GM12872 (cell line): Measurements from ENCODE around the gene ATP2C2.

Experiments
- TF ChIP-seq, protein P1 (sequence below): IDR thresholded peaks from 3 replicates; pipeline ENCODE4 v1.5.1; 2011; ENCODE audit warnings: low read depth, mild to moderate bottlenecking, low read length, moderate library complexity; ENCODE audit not compliant: insufficient read depth

The ATP2C2 gene

GRCh38 chr16:84449156-84450140 is 81.1 kb downstream of the ATP2C2 start:
- TF ChIP-seq, protein P1, sequence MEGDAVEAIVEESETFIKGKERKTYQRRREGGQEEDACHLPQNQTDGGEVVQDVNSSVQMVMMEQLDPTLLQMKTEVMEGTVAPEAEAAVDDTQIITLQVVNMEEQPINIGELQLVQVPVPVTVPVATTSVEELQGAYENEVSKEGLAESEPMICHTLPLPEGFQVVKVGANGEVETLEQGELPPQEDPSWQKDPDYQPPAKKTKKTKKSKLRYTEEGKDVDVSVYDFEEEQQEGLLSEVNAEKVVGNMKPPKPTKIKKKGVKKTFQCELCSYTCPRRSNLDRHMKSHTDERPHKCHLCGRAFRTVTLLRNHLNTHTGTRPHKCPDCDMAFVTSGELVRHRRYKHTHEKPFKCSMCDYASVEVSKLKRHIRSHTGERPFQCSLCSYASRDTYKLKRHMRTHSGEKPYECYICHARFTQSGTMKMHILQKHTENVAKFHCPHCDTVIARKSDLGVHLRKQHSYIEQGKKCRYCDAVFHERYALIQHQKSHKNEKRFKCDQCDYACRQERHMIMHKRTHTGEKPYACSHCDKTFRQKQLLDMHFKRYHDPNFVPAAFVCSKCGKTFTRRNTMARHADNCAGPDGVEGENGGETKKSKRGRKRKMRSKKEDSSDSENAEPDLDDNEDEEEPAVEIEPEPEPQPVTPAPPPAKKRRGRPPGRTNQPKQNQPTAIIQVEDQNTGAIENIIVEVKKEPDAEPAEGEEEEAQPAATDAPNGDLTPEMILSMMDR = no peak

GRCh38 chr16:84450176-84450865 is 82.0 kb downstream of the ATP2C2 start:
- TF ChIP-seq, protein P1 = no peak

DNA sequence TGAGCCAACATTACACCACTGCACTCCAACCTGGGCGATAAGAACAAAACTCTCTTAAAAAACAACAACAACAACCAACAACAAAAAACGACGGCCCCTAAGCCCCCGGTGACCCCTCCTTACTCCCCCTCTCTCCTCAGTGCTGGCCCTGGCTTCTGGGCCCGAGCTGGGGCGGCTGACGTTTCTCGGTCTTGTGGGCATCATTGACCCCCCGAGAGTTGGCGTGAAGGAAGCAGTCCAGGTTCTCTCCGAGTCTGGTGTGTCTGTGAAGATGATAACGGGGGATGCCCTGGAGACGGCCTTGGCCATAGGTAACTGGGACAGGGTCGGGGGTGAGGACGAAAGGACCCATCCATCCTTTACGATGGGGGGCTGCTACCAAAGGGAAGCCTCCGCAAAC is 83.4 kb downstream of the ATP2C2 start:
- TF ChIP-seq, protein P1 = no peak

DNA sequence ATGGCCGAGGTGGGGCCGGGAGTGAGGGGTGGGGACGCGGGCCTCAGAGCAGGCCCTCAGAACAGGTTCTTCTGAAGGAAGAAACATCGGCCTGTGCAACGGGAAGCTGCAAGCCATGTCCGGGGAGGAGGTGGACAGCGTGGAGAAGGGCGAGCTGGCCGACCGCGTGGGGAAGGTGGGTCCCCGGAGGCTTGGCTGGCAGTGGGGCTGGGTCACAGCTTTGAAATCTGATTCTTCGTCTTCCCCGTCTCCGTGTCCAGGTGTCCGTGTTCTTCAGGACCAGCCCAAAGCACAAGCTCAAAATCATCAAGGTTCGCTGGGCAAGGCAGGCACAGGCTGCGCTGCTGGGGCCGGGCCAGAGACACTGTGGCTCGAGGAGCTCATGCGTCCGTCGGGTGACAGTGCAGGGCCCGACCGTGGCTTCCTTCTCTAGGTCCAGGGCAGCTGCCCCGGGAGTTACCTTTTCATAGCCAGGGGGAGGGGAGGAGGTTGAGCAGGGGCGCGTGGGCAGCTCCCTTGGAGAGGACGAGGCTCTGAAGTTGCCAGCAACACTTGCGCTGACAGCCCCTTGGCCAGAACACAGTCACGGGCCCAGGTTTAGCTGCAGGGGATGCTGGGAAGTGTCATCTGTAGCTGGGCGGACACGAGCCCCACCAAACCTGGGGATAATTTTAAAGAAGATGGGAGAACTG is 84.9 kb downstream of the ATP2C2 start:
- TF ChIP-seq, protein P1 = no peak

GRCh38 chr16:84454611-84455010 is 86.3 kb downstream of the ATP2C2 start:
- TF ChIP-seq, protein P1 = no peak

- TF ChIP-seq, protein P1 = no peak
These were observed 86.7 kb downstream of the ATP2C2 start for GRCh38 chr16:84455031-84455430.
